ENCODE data around the gene MEDAG.

GRCh38 chr13:30884543-30884942 lies 21.5 kb upstream of the MEDAG start:
- TF ChIP-seq CTCF (conservative IDR thresholded peaks at IDR 0.05; ENCODE audit: low read length), result no peak
- no peak for TF ChIP-seq EZH2phosphoT487 (IDR thresholded peaks at IDR 0.05; ENCODE audit: borderline replicate concordance, low read depth, low read length)
